Gastrocnemius medialis (tissue), 4 donors: ENCODE results near the gene NHEJ1. TPM values are rescaled to one million over a fixed set of nuclear protein-coding genes. Genes with fewer than 3 reads are reported as not detected.

Experiments used
- ATAC-seq, 2 donors: fragments of 150-250 bp; one replicate each; pipeline ENCODE4 v1.9.1; 2016
- DNase-seq, 2 donors: peaks; one replicate each; pipeline ENCODE4 v3.0.0-alpha.2; 2019
- H3K27ac ChIP-seq, 4 donors: fragments of 200-600 bp; sonication (generic); 1 replicate in 1 of 4; 2 replicates in 3 of 4; pipeline ENCODE4 v1.5.1; 2016 to 2018; ENCODE audit warnings: mild to moderate bottlenecking in 2 of 4, moderate library complexity in 1 of 4
- H3K27me3 ChIP-seq, 3 donors: fragments of 200-600 bp; sonication (generic) in 2 of 3; 1 replicate in 1 of 3; 2 replicates in 2 of 3; pipeline versions ENCODE4 v1.5.1 to v1.6.0; 2016 to 2019; ENCODE audit warnings: mild to moderate bottlenecking in 1 of 3, moderate library complexity in 1 of 3
- H3K36me3 ChIP-seq, 2 donors: fragments of 200-600 bp; sonication (generic) in 1 of 2; one replicate each; pipeline ENCODE4 v1.5.1; 2017 to 2018
- H3K4me1 ChIP-seq, 2 donors: fragments of 200-600 bp; sonication (generic) in 1 of 2; one replicate each; pipeline ENCODE4 v1.5.1; 2016 to 2017; ENCODE audit warnings: mild to moderate bottlenecking in 2 of 2
- H3K4me3 ChIP-seq, 4 donors: fragments of 200-600 bp; sonication (generic) in 3 of 4; 1 replicate in 1 of 4; 2 replicates in 3 of 4; pipeline ENCODE4 v1.5.1; 2016 to 2019; ENCODE audit warnings: mild to moderate bottlenecking in 2 of 4
- H3K9me3 ChIP-seq, 3 donors: fragments of 200-600 bp; sonication (generic) in 2 of 3; 1 replicate in 1 of 3; 2 replicates in 2 of 3; pipeline ENCODE4 v1.5.1; 2016 to 2019
- POLR2A ChIP-seq, 2 donors: fragments of 450-650 bp; IDR thresholded peaks; one replicate each; pipeline ENCODE4 v1.6.1; 2017; ENCODE audit warnings: antibody characterized with exemption in 2 of 2, mild to moderate bottlenecking in 2 of 2, moderate library complexity in 2 of 2
- in situ Hi-C, 4 donors: fragments of 200-750 bp; cut with MboI; loops; one replicate each; pipeline versions ENCODE4 v1.15.0 to v1.8.0; 2017; ENCODE audit warnings: low sequenced_read_pairs in 4 of 4
- intact Hi-C: fragments of 100-400 bp; cut with DNase I; formaldehyde crosslinking; loops from one replicate; pipeline ENCODE4 v1.15.1; 2023; ENCODE audit warnings: low total_unique reads
- total RNA-seq, 4 donors: library from RNA; depleted of rRNA; stranded (reverse); fragments of >200 nt; gene quantifications; one replicate each; pipeline versions ENCODE4 v1.1.0 to v1.2.3, GENCODE V29; 2016
- TF ChIP-seq, protein P1 (sequence below), 5 experiments: fragments of 450-650 bp in 3 of 5; fragments of 200-600 bp in 2 of 5; sonication (generic) in 2 of 5; IDR thresholded peaks in 4 of 5; conservative IDR thresholded peaks in 1 of 5; 1 replicate in 4 of 5; 2 replicates in 1 of 5; pipeline ENCODE4 v1.5.1; 2016 to 2019; ENCODE audit warnings: antibody characterized with exemption in 5 of 5, mild to moderate bottlenecking in 3 of 5, moderate library complexity in 3 of 5

Gene NHEJ1
- total RNA-seq, 4 donors from 2014 or later = 24.5 to 39.0 (median 26.4) TPM

DNA sequence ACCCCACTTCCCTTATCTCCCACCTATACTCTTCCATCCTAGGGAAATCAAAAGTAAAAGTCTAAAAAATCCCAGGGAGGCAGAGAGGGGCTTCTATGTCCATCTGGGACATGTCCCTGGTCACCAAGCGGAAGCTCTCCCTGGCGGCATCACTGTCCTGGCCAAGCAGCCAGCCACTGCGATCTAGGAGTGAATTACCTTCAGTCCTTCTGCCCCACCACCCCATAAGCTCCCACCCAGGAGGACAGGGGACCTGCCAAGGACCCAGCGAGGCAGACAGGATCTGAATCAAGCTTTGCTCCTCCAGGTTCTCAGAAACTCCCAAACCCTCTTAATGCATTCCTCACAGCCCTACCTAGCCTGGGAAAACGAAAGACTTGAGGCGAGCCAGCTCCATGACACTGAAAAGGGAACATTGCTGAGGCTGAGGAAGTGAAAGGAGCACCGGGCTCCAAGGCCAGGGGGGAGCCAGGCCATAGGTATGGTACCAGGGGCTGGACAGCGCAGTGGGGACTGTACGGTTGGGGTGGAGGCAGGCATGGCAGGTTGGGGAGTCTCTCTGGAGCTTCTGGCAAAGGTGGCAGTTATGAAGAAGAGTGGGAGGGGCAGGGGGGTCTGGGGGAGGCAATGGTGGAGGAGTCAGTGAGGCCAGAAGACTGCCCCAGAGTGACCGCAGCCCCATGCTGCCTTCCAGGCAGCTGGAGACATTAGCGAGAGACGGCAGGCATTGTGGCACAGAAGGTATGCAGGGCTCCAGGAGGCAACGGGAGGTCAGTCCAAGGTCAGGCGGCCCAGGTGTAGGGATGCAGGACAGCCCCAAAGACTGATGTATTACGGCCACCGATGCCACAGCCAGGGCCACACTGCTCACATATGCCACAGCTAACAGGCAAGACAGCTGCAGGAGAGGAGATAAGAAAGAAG, 11.9 kb upstream of the NHEJ1 start:
- H3K9me3 ChIP-seq = no peaks in the 10 kb centered on the region
- ATAC-seq (no peak), DNase-seq (no peak)
- no peaks in the 10 kb centered on the region for H3K27me3 ChIP-seq
- peaks cover 0 to 37% of the 10 kb centered on the region in 2 donors for H3K36me3 ChIP-seq
- no peak for TF ChIP-seq POLR2A (IDR thresholded peaks at IDR 0.05)
- TF ChIP-seq, protein P1, sequence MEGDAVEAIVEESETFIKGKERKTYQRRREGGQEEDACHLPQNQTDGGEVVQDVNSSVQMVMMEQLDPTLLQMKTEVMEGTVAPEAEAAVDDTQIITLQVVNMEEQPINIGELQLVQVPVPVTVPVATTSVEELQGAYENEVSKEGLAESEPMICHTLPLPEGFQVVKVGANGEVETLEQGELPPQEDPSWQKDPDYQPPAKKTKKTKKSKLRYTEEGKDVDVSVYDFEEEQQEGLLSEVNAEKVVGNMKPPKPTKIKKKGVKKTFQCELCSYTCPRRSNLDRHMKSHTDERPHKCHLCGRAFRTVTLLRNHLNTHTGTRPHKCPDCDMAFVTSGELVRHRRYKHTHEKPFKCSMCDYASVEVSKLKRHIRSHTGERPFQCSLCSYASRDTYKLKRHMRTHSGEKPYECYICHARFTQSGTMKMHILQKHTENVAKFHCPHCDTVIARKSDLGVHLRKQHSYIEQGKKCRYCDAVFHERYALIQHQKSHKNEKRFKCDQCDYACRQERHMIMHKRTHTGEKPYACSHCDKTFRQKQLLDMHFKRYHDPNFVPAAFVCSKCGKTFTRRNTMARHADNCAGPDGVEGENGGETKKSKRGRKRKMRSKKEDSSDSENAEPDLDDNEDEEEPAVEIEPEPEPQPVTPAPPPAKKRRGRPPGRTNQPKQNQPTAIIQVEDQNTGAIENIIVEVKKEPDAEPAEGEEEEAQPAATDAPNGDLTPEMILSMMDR (IDR thresholded peaks at IDR 0.05 in 4 of 5, conservative IDR thresholded peaks at IDR 0.05 in 1 of 5) = no peak
- H3K4me3 ChIP-seq = no peak overlapping the region
- in situ Hi-C loops (loop anchor here in 3 of 4 donors (5.0 to 25.0 kb wide), 2 partner anchors 35 to 115 kb away; partner anchors contain the start of genes ZFAND2B (in 2 of the 3) and DNAJB2 (in 1 of the 3)), intact Hi-C loops (no loop called here)
- H3K4me1 ChIP-seq = peaks cover 14 to 19% of the 10 kb centered on the region in 2 donors
- H3K27ac ChIP-seq = peak overlapping the region; percentile 68 to 84 (median 76)

DNA sequence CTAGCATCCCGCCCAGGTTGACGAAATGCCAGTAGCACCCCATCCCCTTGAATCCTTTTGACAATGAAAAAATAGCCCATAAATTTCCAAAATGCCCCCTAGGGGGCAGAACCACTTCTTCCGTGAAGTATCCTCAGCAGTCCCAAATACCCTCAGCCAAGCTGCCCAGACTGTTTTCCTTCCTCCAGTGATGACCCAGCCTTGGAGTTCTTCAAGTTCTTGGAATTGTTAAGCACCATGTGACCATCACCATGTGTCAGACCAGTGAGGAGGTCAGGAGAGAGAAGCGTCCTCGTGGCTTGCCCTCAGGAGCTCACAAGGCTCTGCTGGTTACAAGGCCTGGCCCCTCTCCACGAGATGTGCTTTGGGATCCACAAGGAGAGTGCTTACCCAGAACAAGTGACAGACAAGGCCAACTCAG, 10.6 kb upstream of the NHEJ1 start:
- in situ Hi-C loops (loop anchor here in 3 of 4 donors (5.0 to 25.0 kb wide), 2 partner anchors 36 to 116 kb away; partner anchors contain the start of genes ZFAND2B (in 2 of the 3) and DNAJB2 (in 1 of the 3)), intact Hi-C loops (loop anchor here (1.0 kb wide), 1 partner anchor 11 kb away; the partner anchor contains the start of gene NHEJ1)
- peak; percentile 80 to 82 for DNase-seq

DNA sequence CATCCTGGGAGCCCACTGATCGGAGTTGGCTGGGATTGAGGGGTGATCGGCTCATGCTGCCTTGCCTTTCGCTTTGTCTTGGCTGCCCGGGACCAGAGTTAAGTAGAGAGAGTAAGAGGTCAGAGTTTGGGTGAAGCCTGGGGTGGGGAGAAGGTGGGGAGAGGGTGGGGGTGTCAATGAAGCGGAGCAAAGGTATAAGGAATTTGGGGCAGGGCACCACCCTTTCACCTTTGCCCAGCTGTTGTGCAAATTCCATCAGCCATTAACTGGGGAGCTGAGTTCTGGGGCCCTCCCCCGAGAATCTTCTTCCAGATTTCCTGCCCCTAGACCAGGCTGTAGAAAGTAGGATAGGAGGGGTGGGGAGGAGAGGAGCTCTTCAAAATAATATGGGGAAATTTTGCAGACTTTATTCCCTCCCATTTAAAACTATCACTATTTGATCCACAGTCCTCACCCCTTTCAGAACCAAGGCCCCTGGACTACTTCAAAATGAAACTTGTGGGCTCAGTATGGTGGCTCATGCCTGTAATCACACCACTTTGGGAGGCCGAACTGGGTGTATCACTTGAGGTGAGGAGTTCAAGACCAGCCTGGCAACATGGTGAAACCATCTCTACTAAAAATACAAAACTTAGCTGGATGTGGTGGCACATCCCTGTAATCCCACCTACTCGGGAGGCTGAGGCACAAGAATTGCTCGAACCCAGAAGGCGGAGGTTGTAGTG, 9.5 kb upstream of the NHEJ1 start, which contains the start of gene SLC23A3:
Gene SLC23A3, minus strand, starts transcription at position 100 of the 725 bp plus-strand sequence. Its CDS starts 45 bp downstream, at position 55.
- peaks cover 0 to 33% of the 10 kb centered on the region in 2 donors for H3K36me3 ChIP-seq
- in situ Hi-C loops = loop anchor here (5.0 to 25.0 kb wide), 3 partner anchors 37 to 125 kb away; partner anchors contain the start of genes ZFAND2B (in 2 of the 4) and DNAJB2 (in 1 of the 4)
- no peak for ATAC-seq
- no peak for DNase-seq
- intact Hi-C loops = loop anchor here (10.0 kb wide), 1 partner anchor 325 kb away; the partner anchor contains the start of gene GMPPA
- H3K27me3 ChIP-seq = no peaks in the 10 kb centered on the region
- H3K4me3 ChIP-seq = no peak within 1 kb of the TSS
- peaks cover 6 to 10% of the 10 kb centered on the region in 2 donors for H3K4me1 ChIP-seq
- H3K27ac ChIP-seq = peak within 1 kb of the TSS; percentile 68 to 84 (median 76)
- no peaks in the 10 kb centered on the region for H3K9me3 ChIP-seq
- TF ChIP-seq POLR2A (IDR thresholded peaks at IDR 0.05) = no peak
- TF ChIP-seq, protein P1 (IDR thresholded peaks at IDR 0.05 in 4 of 5, conservative IDR thresholded peaks at IDR 0.05 in 1 of 5) = no peak

More for the DNA sequence above, 10.6 kb upstream of the NHEJ1 start:
- peak; percentile 12 to 24 for TF ChIP-seq POLR2A (IDR thresholded peaks at IDR 0.05)
- TF ChIP-seq, protein P1 (IDR thresholded peaks at IDR 0.05 in 4 of 5, conservative IDR thresholded peaks at IDR 0.05 in 1 of 5) = peak; percentile 51 to 78 (median 76)
- ATAC-seq = peak; percentile 82 to 88
- Histone ChIP-seq H3K4me3 (no peak overlapping the region), H3K36me3 (peaks cover 0 to 37% of the 10 kb centered on the region in 2 donors), H3K27me3 (no peaks in the 10 kb centered on the region), H3K27ac (peak overlapping the region; percentile 68 to 84 (median 76)), H3K9me3 (no peaks in the 10 kb centered on the region), H3K4me1 (peaks cover 14 to 19% of the 10 kb centered on the region in 2 donors)

DNA sequence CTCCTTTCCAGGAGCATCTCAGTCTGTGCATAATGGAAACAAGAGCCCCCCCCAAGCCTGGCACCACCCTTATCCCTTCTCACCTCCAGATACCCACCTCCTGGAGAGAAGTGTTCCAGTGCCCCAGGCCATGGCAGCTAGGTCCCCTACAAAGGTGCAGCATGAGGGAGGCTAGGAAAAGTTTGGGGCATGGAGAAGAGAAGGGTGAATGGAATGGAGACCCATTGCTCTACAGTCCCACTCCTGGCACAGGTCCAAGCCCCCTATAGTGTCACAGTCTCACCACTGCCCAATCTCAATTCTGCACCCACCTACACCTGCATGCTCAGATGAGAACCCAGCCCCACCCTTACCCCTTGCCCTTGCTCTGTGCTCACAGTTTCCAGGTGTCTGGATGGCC, 8.3 kb upstream of the NHEJ1 start:
- DNase-seq (no peak), ATAC-seq (no peak)
- no peaks in the 10 kb centered on the region for H3K9me3 ChIP-seq
- TF ChIP-seq, protein P1 (IDR thresholded peaks at IDR 0.05 in 4 of 5, conservative IDR thresholded peaks at IDR 0.05 in 1 of 5) = no peak
- TF ChIP-seq POLR2A (IDR thresholded peaks at IDR 0.05) = no peak
- H3K4me1 ChIP-seq = peaks cover 6 to 10% of the 10 kb centered on the region in 2 donors
- H3K27me3 ChIP-seq = no peaks in the 10 kb centered on the region
- H3K4me3 ChIP-seq = no peak overlapping the region
- peaks cover 0 to 21% of the 10 kb centered on the region in 2 donors for H3K36me3 ChIP-seq
- H3K27ac ChIP-seq = no peak overlapping the region
- intact Hi-C loops = loop anchor here (10.0 kb wide), 1 partner anchor 326 kb away; the partner anchor contains the start of gene GMPPA
- in situ Hi-C loops = loop anchor here in 2 of 4 donors (10.0 to 25.0 kb wide), 2 partner anchors 118 to 126 kb away; partner anchors contain the start of gene DNAJB2 (in 1 of the 2)
